Adrenal gland (tissue), 5 donors: ENCODE data around the gene PTPRN2.

Experiments
- CTCF ChIP-seq, 6 experiments: fragments of 450-650 bp in 4 of 6; fragments of 200-600 bp in 2 of 6; sonication (generic) in 1 of 6; IDR thresholded peaks; 1 replicate in 5 of 6; 2 replicates in 1 of 6; pipeline versions ENCODE4 v1.5.1 to v1.8.0; 2016 to 2021; ENCODE audit warnings: antibody characterized with exemption in 6 of 6, mild to moderate bottlenecking in 2 of 6, moderate library complexity in 1 of 6
- POLR2A ChIP-seq, 2 donors: fragments of 450-650 bp; IDR thresholded peaks; one replicate each; pipeline ENCODE4 v1.6.1; 2017; ENCODE audit warnings: antibody characterized with exemption in 2 of 2, mild to moderate bottlenecking in 2 of 2, moderate library complexity in 1 of 2
- donor health status: DM: no; HTN: no; CAD: no.

GRCh38 chr7:157699357-157700013 is 888.1 kb downstream of the PTPRN2 start:
- TF ChIP-seq CTCF (IDR thresholded peaks at IDR 0.05) (no peak), POLR2A (IDR thresholded peaks at IDR 0.05) (no peak)
